HG02798 (cell line): Measurements from ENCODE around the gene NKX2-1.
"Not testable (repeated sequence)": the region's sequence is repeated elsewhere in the genome, so short reads cannot be mapped to it uniquely, and the experiment has no call there.

ENCODE experiments used
- ATAC-seq: cut with Tn5 transposase; IDR thresholded peaks from one replicate; pipeline ENCODE4 v1.9.1; 2021; ENCODE audit warnings: mild to moderate bottlenecking; ENCODE audit not compliant: unreplicated experiment, poor library complexity

The NKX2-1 gene

GRCh38 chr14:36519431-36520321, at the start of gene NKX2-1:
TSS of gene NKX2-1 (minus strand) at chr14:36520232. CDS start at chr14:36520129, 103 bp downstream.
- no peak for ATAC-seq

GRCh38 chr14:36556811-36557433, 36.9 kb upstream of the NKX2-1 start:
- ATAC-seq = peak; percentile 49

- no peak for ATAC-seq
These were observed 36.1 kb upstream of the NKX2-1 start for GRCh38 chr14:36555998-36556743.

GRCh38 chr14:36553656-36554260, 33.7 kb upstream of the NKX2-1 start:
- peak; percentile 62 for ATAC-seq

GRCh38 chr14:36550899-36551298, 30.9 kb upstream of the NKX2-1 start:
- no peak for ATAC-seq

- not testable (repeated sequence) for ATAC-seq
These were observed 24.2 kb upstream of the NKX2-1 start for GRCh38 chr14:36544280-36544679.

- ATAC-seq = no peak
These were observed 18.0 kb upstream of the NKX2-1 start for GRCh38 chr14:36538051-36538450.

- no peak for ATAC-seq
These were observed 9.0 kb upstream of the NKX2-1 start for GRCh38 chr14:36529062-36529461.

GRCh38 chr14:36525746-36526099, 5.7 kb upstream of the NKX2-1 start:
- ATAC-seq = no peak

- no peak for ATAC-seq
These were observed 5.1 kb upstream of the NKX2-1 start for GRCh38 chr14:36524874-36525745.

- no peak for ATAC-seq
These were observed 4.3 kb upstream of the NKX2-1 start for GRCh38 chr14:36524220-36524837.

- ATAC-seq = no peak
These were observed 3.1 kb upstream of the NKX2-1 start for GRCh38 chr14:36522972-36523715.

GRCh38 chr14:36522347-36522971, 2.4 kb upstream of the NKX2-1 start:
- no peak for ATAC-seq

- no peak for ATAC-seq
These were observed 1.7 kb upstream of the NKX2-1 start for GRCh38 chr14:36521598-36522345.

- no peak for ATAC-seq
These were observed 831 bp upstream of the NKX2-1 start for GRCh38 chr14:36520601-36521525.
